Chondrocyte (in vitro differentiated cells): ENCODE data around the gene PCDHGB3. TPM values are rescaled to one million over a fixed set of nuclear protein-coding genes. Genes with fewer than 3 reads are reported as not detected.
A peak's percentile ranks its signal among the peaks of the same experiment; 100 is the strongest.

ENCODE experiments used
- DNase-seq: peaks from one replicate; pipeline ENCODE4 v3.0.0; 2021; ENCODE audit warnings: mixed read lengths, low spot score
- H3K27ac Mint-ChIP-seq: one replicate; pipeline ENCODE4 v1.8.0; 2021; ENCODE audit warnings: mild to moderate bottlenecking, moderate library complexity, mixed read lengths; ENCODE audit not compliant: unreplicated experiment
- H3K27me3 Mint-ChIP-seq: 2 replicates; pipeline ENCODE4 v1.8.0; 2021; ENCODE audit warnings: low read depth, mixed read lengths
- H3K36me3 Mint-ChIP-seq: 2 replicates; pipeline ENCODE4 v1.8.0; 2021; ENCODE audit warnings: low read depth, mixed read lengths
- H3K4me1 Mint-ChIP-seq: 2 replicates; pipeline ENCODE4 v1.8.0; 2021; ENCODE audit warnings: low read depth, mild to moderate bottlenecking, mixed read lengths
- H3K4me3 Mint-ChIP-seq: one replicate; pipeline ENCODE4 v1.8.0; 2021; ENCODE audit warnings: mild to moderate bottlenecking, moderate library complexity, mixed read lengths; ENCODE audit not compliant: unreplicated experiment
- H3K9me3 Mint-ChIP-seq: 2 replicates; pipeline ENCODE4 v1.8.0; 2021; ENCODE audit warnings: low read depth, mixed read lengths
- total RNA-seq: library from RNA; stranded (reverse); gene quantifications from 3 replicates; pipeline ENCODE4 v1.2.1, GENCODE V29; 2021
- TF ChIP-seq, protein P1 (sequence below): fragments of 200-600 bp; sonication (generic); IDR thresholded peaks from 2 replicates; pipeline ENCODE4 v1.5.0; 2021; ENCODE audit warnings: antibody characterized with exemption, mild to moderate bottlenecking, moderate library complexity

PCDHGB3 gene
- total RNA-seq, 1 donor from 2014 or later, result 0.30 TPM

DNA sequence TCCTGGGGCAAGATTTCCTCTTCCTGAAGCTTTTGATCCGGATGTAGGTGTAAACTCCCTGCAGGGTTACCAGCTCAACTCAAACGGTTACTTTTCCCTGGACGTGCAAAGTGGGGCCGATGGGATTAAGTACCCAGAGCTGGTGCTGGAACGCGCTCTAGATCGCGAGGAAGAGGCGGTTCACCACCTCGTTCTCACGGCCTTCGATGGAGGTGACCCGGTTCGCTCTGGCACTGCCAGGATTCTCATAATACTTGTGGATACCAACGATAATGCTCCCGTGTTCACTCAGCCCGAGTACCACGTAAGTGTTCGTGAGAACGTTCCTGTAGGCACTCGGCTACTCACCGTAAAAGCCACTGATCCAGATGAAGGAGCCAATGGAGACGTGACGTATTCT lies 14.4 kb upstream of the PCDHGB3 start:
- Mint-ChIP-seq H3K27me3 (no peaks in the 10 kb centered on the region), H3K4me3 (no peak overlapping the region), H3K4me1 (no peaks in the 10 kb centered on the region), H3K9me3 (peaks cover 57% of the 10 kb centered on the region), H3K36me3 (peaks cover 12% of the 10 kb centered on the region), H3K27ac (no peak overlapping the region)
- TF ChIP-seq, protein P1, sequence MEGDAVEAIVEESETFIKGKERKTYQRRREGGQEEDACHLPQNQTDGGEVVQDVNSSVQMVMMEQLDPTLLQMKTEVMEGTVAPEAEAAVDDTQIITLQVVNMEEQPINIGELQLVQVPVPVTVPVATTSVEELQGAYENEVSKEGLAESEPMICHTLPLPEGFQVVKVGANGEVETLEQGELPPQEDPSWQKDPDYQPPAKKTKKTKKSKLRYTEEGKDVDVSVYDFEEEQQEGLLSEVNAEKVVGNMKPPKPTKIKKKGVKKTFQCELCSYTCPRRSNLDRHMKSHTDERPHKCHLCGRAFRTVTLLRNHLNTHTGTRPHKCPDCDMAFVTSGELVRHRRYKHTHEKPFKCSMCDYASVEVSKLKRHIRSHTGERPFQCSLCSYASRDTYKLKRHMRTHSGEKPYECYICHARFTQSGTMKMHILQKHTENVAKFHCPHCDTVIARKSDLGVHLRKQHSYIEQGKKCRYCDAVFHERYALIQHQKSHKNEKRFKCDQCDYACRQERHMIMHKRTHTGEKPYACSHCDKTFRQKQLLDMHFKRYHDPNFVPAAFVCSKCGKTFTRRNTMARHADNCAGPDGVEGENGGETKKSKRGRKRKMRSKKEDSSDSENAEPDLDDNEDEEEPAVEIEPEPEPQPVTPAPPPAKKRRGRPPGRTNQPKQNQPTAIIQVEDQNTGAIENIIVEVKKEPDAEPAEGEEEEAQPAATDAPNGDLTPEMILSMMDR, result no peak
- DNase-seq, result no peak

DNA sequence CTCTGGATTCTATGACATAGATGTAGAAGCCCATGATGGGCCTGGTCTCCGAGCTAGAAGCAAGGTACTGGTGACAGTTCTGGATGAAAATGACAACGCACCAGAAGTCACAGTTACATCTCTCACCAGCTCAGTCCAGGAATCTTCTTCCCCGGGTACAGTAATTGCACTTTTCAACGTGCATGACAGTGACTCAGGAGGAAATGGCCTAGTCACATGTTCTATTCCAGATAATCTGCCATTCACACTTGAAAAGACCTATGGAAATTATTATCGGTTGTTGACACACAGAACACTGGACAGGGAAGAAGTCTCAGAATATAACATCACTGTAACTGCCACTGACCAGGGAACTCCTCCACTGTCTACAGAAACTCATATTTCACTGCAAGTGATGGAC lies 13.9 kb upstream of the PCDHGB3 start:
- no peaks in the 10 kb centered on the region for H3K27me3 Mint-ChIP-seq
- no peak overlapping the region for H3K27ac Mint-ChIP-seq
- no peak overlapping the region for H3K4me3 Mint-ChIP-seq

DNA sequence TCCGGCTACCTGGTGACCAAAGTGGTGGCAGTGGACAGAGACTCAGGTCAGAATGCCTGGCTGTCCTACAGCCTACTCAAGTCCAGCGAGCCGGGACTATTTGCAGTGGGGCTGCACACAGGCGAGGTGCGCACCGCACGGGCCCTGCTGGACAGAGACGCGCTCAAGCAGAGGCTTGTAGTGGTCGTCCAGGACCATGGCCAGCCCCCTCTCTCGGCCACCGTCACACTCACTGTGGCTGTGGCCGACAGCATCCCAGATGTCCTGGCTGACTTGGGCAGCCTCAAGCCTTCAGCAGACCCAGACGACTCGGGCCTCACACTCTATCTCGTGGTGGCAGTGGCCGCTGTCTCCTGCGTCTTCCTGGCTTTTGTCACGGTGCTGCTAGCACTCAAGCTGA lies 13.1 kb upstream of the PCDHGB3 start:
- H3K4me1 Mint-ChIP-seq, result no peaks in the 10 kb centered on the region
- no peak overlapping the region for H3K27ac Mint-ChIP-seq
- no peak for DNase-seq
- no peaks in the 10 kb centered on the region for H3K27me3 Mint-ChIP-seq
- TF ChIP-seq, protein P1, result no peak
- H3K4me3 Mint-ChIP-seq, result no peak overlapping the region
- peaks cover 62% of the 10 kb centered on the region for H3K9me3 Mint-ChIP-seq
- peaks cover 14% of the 10 kb centered on the region for H3K36me3 Mint-ChIP-seq

More for the DNA sequence above, 13.9 kb upstream of the PCDHGB3 start:
- peaks cover 59% of the 10 kb centered on the region for H3K9me3 Mint-ChIP-seq
- TF ChIP-seq, protein P1, result no peak
- DNase-seq, result no peak
- peaks cover 14% of the 10 kb centered on the region for H3K36me3 Mint-ChIP-seq
- no peaks in the 10 kb centered on the region for H3K4me1 Mint-ChIP-seq

DNA sequence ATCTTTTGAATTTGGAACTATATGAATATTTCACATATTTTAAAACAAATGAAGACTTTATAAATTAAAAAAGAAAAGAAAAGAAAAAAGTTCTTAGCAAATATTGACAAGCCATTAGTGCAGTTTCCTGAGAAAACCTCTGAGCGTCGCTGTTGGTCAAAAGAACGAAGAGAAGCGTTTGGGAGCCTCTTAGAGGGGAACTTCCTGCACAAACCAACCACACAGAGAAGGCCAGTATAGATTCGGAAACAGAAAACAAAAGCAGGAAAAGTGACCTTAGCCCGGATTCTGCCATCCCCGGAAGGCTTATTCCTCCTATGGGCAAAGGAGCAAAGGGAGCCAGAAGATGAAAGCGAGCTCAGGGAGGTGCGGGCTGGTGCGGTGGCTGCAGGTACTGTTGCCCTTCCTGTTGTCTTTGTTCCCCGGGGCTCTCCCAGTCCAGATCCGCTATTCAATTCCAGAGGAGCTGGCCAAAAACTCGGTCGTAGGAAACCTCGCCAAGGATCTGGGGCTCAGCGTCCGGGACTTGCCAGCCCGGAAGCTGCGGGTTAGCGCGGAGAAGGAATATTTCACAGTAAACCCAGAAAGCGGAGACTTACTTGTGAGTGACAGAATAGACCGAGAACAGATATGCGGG lies 10.1 kb upstream of the PCDHGB3 start, which contains the start of gene PCDHGB2:
PCDHGB2 (plus strand) TSS at position 205 of the 637 bp plus-strand sequence; CDS start at position 347, 142 bp downstream.
- no peak within 1 kb of the TSS for H3K4me3 Mint-ChIP-seq
- peaks cover 17% of the 10 kb centered on the region for H3K36me3 Mint-ChIP-seq

DNA sequence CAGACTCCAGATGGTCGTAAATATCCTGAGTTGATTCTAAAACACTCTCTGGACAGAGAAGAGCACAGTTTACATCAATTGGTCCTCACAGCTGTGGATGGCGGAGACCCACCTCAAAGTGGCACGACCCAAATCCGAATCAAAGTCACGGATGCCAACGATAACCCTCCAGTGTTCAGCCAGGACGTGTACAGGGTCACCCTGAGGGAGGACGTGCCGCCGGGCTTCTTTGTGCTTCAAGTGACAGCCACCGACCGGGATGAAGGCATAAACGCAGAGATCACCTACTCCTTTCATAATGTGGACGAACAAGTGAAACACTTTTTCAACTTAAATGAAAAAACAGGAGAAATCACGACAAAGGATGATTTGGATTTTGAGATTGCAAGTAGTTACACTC lies 9.4 kb upstream of the PCDHGB3 start:
- Mint-ChIP-seq H3K27me3 (no peaks in the 10 kb centered on the region), H3K4me3 (no peak overlapping the region), H3K36me3 (peaks cover 18% of the 10 kb centered on the region), H3K4me1 (no peaks in the 10 kb centered on the region), H3K9me3 (peaks cover 72% of the 10 kb centered on the region), H3K27ac (no peak overlapping the region)
- TF ChIP-seq, protein P1, result no peak
- no peak for DNase-seq

More for the DNA sequence above, 10.1 kb upstream of the PCDHGB3 start, which contains the start of gene PCDHGB2:
- TF ChIP-seq, protein P1, result peak; percentile 25
- Mint-ChIP-seq H3K4me1 (no peaks in the 10 kb centered on the region), H3K27ac (no peak within 1 kb of the TSS), H3K9me3 (peaks cover 70% of the 10 kb centered on the region), H3K27me3 (no peaks in the 10 kb centered on the region)
- DNase-seq, result no peak
